ENCODE measurements around the gene CDC40. TPM values are rescaled to one million over a fixed set of nuclear protein-coding genes. Genes with fewer than 3 reads are reported as not detected.
"Not testable (repeated sequence)": the region's sequence is repeated elsewhere in the genome, so short reads cannot be mapped to it uniquely, and the experiment has no call there.

CDC40 gene
- total RNA-seq, 1 donor from 2014 or later = 30.0 TPM

DNA sequence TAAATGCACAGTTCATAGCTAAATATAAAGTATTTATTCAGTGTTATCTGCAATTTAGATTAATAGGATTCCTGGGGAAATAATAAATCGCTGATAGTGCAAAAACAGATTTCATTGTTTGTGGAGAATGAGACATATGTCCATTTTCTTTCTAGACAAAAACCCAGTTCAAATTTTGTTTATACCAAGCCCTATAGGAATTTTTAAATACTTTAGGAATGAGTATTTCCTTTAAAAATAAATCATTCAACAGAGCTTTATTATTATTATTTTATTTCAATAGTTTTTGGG lies 91.5 kb downstream of the CDC40 start:
- no peak for DNase-seq

- not testable (repeated sequence) for DNase-seq
Measured at GRCh38 chr6:110272781-110273180, 92.6 kb downstream of the CDC40 start.

- DNase-seq = no peak
Measured at GRCh38 chr6:110277100-110277665, 97.0 kb downstream of the CDC40 start.

Other genes with a start within 250 kb of the CDC40 start
- gene GPR6, start 202.1 kb upstream of the CDC40 start, total RNA-seq = 0.41 TPM
- 11.8 TPM for gene WASF1, start 757 bp upstream of the CDC40 start, total RNA-seq
- 3.5 TPM for gene METTL24, start 177.9 kb downstream of the CDC40 start, total RNA-seq
- gene DDO, start 235.1 kb downstream of the CDC40 start, total RNA-seq = 6.6 TPM